K562 (cell line): ENCODE data around the gene SYTL4.

Source experiments
- RB1 ChIP-seq: fragments of 450-650 bp; IDR thresholded peaks from 2 replicates; pipeline ENCODE4 v1.6.1; 2017; ENCODE audit warnings: low read depth, mild to moderate bottlenecking
- RBBP5 ChIP-seq: fragments of 200-600 bp; sonication (generic); IDR thresholded peaks from 2 replicates; pipeline ENCODE4 v1.6.1; 2012; ENCODE audit warnings: borderline replicate concordance, mild to moderate bottlenecking, low read length, control low read depth, inconsistent platforms; ENCODE audit not compliant: insufficient read depth, poor library complexity, severe bottlenecking
- TBL1XR1 ChIP-seq, 2 experiments: IDR thresholded peaks; 2 replicates each; pipeline ENCODE4 v1.6.1; 2012; ENCODE audit warnings: improper control_type of control experiment in 2 of 2, low read length in 2 of 2, mild to moderate bottlenecking in 1 of 2
- TF ChIP-seq, protein P1 (sequence below): sonication (generic); formaldehyde crosslinking; IDR thresholded peaks from 2 replicates; pipeline ENCODE4 v1.8.0; 2022; ENCODE audit warnings: mild to moderate bottlenecking, missing genetic modification reagents

DNA sequence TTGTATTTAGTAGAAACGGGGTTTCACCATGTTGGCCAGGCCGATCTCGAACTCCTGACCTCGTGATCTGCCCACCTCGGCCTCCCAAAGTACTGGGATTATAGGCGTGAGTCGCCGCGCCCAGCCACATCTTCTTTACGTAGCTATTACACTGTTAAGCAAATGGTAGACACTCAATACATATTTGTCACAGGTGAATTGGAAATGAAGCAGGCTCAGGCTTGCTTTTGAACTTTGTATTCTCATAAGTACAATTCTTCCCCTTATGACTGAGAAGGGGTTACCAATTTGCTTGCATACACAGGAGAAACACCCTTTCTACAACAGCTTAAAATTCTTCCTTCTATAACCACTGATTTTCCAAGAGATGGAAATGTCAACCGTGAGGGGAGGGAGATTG, 88.7 kb downstream of the SYTL4 start:
- TF ChIP-seq, protein P1, sequence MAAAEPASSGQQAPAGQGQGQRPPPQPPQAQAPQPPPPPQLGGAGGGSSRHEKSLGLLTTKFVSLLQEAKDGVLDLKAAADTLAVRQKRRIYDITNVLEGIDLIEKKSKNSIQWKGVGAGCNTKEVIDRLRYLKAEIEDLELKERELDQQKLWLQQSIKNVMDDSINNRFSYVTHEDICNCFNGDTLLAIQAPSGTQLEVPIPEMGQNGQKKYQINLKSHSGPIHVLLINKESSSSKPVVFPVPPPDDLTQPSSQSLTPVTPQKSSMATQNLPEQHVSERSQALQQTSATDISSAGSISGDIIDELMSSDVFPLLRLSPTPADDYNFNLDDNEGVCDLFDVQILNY (CRISPR knock-in tag): no peak
- no peak for TF ChIP-seq TBL1XR1 (IDR thresholded peaks at IDR 0.05; ENCODE audit: low read length in 2 of 2)
- TF ChIP-seq RB1: no peak
- TF ChIP-seq RBBP5: no peak
